T follicular helper cell (primary cell): ENCODE measurements around the gene VEGFB.
A peak's percentile ranks its signal among the peaks of the same experiment; 100 is the strongest.

Source experiments
- DNase-seq: peaks from one replicate; pipeline ENCODE4 v3.0.0-alpha.2; 2020; ENCODE audit warnings: low read depth

VEGFB gene

GRCh38 chr11:64210301-64211020 is 23.9 kb upstream of the VEGFB start:
- DNase-seq = no peak

- DNase-seq = no peak
These were observed 23.1 kb upstream of the VEGFB start for GRCh38 chr11:64211181-64211872.

GRCh38 chr11:64216879-64217278 is 17.5 kb upstream of the VEGFB start:
- DNase-seq = no peak

GRCh38 chr11:64218628-64219353 is 15.6 kb upstream of the VEGFB start:
- no peak for DNase-seq

GRCh38 chr11:64219354-64219684 is 15.1 kb upstream of the VEGFB start:
- no peak for DNase-seq

GRCh38 chr11:64219755-64220154 is 14.6 kb upstream of the VEGFB start:
- no peak for DNase-seq

- DNase-seq = no peak
These were observed 14.1 kb upstream of the VEGFB start for GRCh38 chr11:64220271-64220670.

- DNase-seq = no peak
These were observed 13.6 kb upstream of the VEGFB start for GRCh38 chr11:64220798-64221197.

GRCh38 chr11:64222651-64223000 is 11.8 kb upstream of the VEGFB start:
- DNase-seq = no peak

- no peak for DNase-seq
These were observed 11.3 kb upstream of the VEGFB start for GRCh38 chr11:64223001-64223651.

- no peak for DNase-seq
These were observed 10.1 kb upstream of the VEGFB start for GRCh38 chr11:64224151-64224890.

GRCh38 chr11:64224891-64225607 is 9.3 kb upstream of the VEGFB start:
- no peak for DNase-seq

GRCh38 chr11:64225608-64226506 is 8.5 kb upstream of the VEGFB start, which contains the start of the genes NUDT22 and TRPT1:
TSS of gene NUDT22 (plus strand) at chr11:64226274. CDS start at chr11:64226653, 379 bp downstream.
TSS of gene TRPT1 (minus strand) at chr11:64226186. CDS start at chr11:64225860, 326 bp downstream.
- peak; percentile 85 for DNase-seq

GRCh38 chr11:64226507-64227051 is 7.8 kb upstream of the VEGFB start:
- DNase-seq = no peak

GRCh38 chr11:64227405-64227956 is 6.9 kb upstream of the VEGFB start:
- no peak for DNase-seq

- DNase-seq = no peak
These were observed 5.2 kb upstream of the VEGFB start for GRCh38 chr11:64229090-64229743.

- DNase-seq = no peak
These were observed 4.6 kb upstream of the VEGFB start for GRCh38 chr11:64229744-64230170.

- peak; percentile 80 for DNase-seq
These were observed 4.0 kb upstream of the VEGFB start, which contains the start of gene DNAJC4 for GRCh38 chr11:64230171-64230984. TSS of gene DNAJC4 (plus strand) at chr11:64230548. CDS start at chr11:64230855, 307 bp downstream.
